ENCODE measurements around the gene MAGI1. TPM values are rescaled to one million over a fixed set of nuclear protein-coding genes. Genes with fewer than 3 reads are reported as not detected.

Gene MAGI1
- polyA plus RNA-seq, 3 donors = not detected

GRCh38 chr3:65877160-65877559 lies 161.6 kb downstream of the MAGI1 start:
- WGBS (ENCODE audit: insufficient coverage) = no CpG with 5 or more reads among the region's 2 CpGs
- H4K20me1 ChIP-seq (ENCODE audit: insufficient read depth, low read length) = no peaks in the 10 kb centered on the region
- H3K4me1 ChIP-seq (ENCODE audit: control insufficient read depth in 1 of 2, insufficient read depth in 2 of 2, low read length in 2 of 2) = no peaks in the 10 kb centered on the region
- H3K27me3 Mint-ChIP-seq (ENCODE audit: low read depth in 3 of 3) = peaks cover 0 to 4% (median 2%) of the 10 kb centered on the region in 3 donors
- no peaks in the 10 kb centered on the region for H3K36me3 ChIP-seq (replicated peaks in 1 of 2; ENCODE audit: control insufficient read depth in 1 of 2, insufficient read depth in 2 of 2, low read length in 2 of 2)
- H3K4me3 ChIP-seq (replicated peaks in 1 of 3; ENCODE audit: low read depth in 2 of 3, low read length in 3 of 3) = no peak overlapping the region
- H3K27ac Mint-ChIP-seq = no peak overlapping the region
- no peak overlapping the region for H3K9ac ChIP-seq (ENCODE audit: insufficient read depth, low read length, poor library complexity, severe bottlenecking)
- H2AFZ ChIP-seq (ENCODE audit: insufficient read depth, low read depth, low read length, poor library complexity, severe bottlenecking) = no peak overlapping the region
- TF ChIP-seq, protein P1, sequence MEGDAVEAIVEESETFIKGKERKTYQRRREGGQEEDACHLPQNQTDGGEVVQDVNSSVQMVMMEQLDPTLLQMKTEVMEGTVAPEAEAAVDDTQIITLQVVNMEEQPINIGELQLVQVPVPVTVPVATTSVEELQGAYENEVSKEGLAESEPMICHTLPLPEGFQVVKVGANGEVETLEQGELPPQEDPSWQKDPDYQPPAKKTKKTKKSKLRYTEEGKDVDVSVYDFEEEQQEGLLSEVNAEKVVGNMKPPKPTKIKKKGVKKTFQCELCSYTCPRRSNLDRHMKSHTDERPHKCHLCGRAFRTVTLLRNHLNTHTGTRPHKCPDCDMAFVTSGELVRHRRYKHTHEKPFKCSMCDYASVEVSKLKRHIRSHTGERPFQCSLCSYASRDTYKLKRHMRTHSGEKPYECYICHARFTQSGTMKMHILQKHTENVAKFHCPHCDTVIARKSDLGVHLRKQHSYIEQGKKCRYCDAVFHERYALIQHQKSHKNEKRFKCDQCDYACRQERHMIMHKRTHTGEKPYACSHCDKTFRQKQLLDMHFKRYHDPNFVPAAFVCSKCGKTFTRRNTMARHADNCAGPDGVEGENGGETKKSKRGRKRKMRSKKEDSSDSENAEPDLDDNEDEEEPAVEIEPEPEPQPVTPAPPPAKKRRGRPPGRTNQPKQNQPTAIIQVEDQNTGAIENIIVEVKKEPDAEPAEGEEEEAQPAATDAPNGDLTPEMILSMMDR (IDR thresholded peaks at IDR 0.05) = no peak
- no peaks in the 10 kb centered on the region for H3K79me2 ChIP-seq (ENCODE audit: insufficient read depth, low read length)
- no peaks in the 10 kb centered on the region for H3K36me3 Mint-ChIP-seq
- no peak overlapping the region for H3K4me3 Mint-ChIP-seq
- no peak overlapping the region for H3K4me2 ChIP-seq (replicated peaks; ENCODE audit: extremely low read depth, low read length, poor library complexity, severe bottlenecking)
- H3K9me3 Mint-ChIP-seq = peaks cover 0 to 3% (median 2%) of the 10 kb centered on the region in 7 donors
- no peak for DNase-seq
- no peaks in the 10 kb centered on the region for H3K9me3 ChIP-seq (replicated peaks in 1 of 2; ENCODE audit: control insufficient read depth in 1 of 2, insufficient read depth in 1 of 2, low read length in 2 of 2)
- no peaks in the 10 kb centered on the region for H3K27me3 ChIP-seq (ENCODE audit: control insufficient read depth in 2 of 2, insufficient read depth in 2 of 2, low read length in 2 of 2)
- H3K27ac ChIP-seq (ENCODE audit: low read depth in 1 of 2, low read length in 2 of 2) = no peak overlapping the region
- H3K4me1 Mint-ChIP-seq = no peaks in the 10 kb centered on the region
- intact Hi-C loops (cut with micrococcal nuclease) = no loop called here

DNA sequence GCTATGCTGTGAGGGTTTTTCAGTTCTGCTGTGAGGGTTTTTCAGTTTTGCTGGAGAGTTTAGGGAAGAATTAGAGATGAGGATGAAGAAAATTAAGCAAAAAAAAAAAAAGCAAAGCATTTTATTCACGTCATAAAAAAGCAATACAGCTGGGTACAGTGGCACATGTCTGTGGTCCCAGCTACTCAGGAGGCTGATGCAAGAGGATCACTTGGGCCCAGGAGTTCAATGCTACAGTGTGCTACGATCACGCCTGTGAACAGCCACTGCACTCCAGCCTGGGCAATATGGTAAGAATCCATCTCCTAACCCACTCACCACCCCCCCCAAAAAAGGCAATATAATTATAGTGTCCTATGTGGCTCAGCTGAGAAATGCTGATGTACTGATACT lies 162.7 kb downstream of the MAGI1 start:
- H3K9me3 Mint-ChIP-seq = peaks cover 0 to 3% (median 2%) of the 10 kb centered on the region in 7 donors
- Histone ChIP-seq H4K20me1 (ENCODE audit: insufficient read depth, low read length) (no peaks in the 10 kb centered on the region), H3K4me3 (replicated peaks in 1 of 3; ENCODE audit: low read depth in 2 of 3, low read length in 3 of 3) (no peak overlapping the region), H3K4me1 (ENCODE audit: control insufficient read depth in 1 of 2, insufficient read depth in 2 of 2, low read length in 2 of 2) (no peaks in the 10 kb centered on the region), H3K79me2 (ENCODE audit: insufficient read depth, low read length) (no peaks in the 10 kb centered on the region), H2AFZ (ENCODE audit: insufficient read depth, low read depth, low read length, poor library complexity, severe bottlenecking) (no peak overlapping the region), H3K27ac (ENCODE audit: low read depth in 1 of 2, low read length in 2 of 2) (no peak overlapping the region), H3K9me3 (replicated peaks in 1 of 2; ENCODE audit: control insufficient read depth in 1 of 2, insufficient read depth in 1 of 2, low read length in 2 of 2) (no peaks in the 10 kb centered on the region), H3K4me2 (replicated peaks; ENCODE audit: extremely low read depth, low read length, poor library complexity, severe bottlenecking) (no peak overlapping the region), H3K9ac (ENCODE audit: insufficient read depth, low read length, poor library complexity, severe bottlenecking) (no peak overlapping the region), H3K27me3 (ENCODE audit: control insufficient read depth in 2 of 2, insufficient read depth in 2 of 2, low read length in 2 of 2) (no peaks in the 10 kb centered on the region), H3K36me3 (replicated peaks in 1 of 2; ENCODE audit: control insufficient read depth in 1 of 2, insufficient read depth in 2 of 2, low read length in 2 of 2) (no peaks in the 10 kb centered on the region)
- H3K36me3 Mint-ChIP-seq = no peaks in the 10 kb centered on the region
- H3K4me1 Mint-ChIP-seq = no peaks in the 10 kb centered on the region
- H3K27me3 Mint-ChIP-seq (ENCODE audit: low read depth in 3 of 3) = peaks cover 0 to 4% (median 2%) of the 10 kb centered on the region in 3 donors
- 86% methylated on average over 1 of the region's 3 CpGs for WGBS (ENCODE audit: insufficient coverage)
- intact Hi-C loops (cut with micrococcal nuclease) = no loop called here
- no peak overlapping the region for H3K27ac Mint-ChIP-seq
- TF ChIP-seq, protein P1 (IDR thresholded peaks at IDR 0.05) = no peak
- DNase-seq = no peak
- no peak overlapping the region for H3K4me3 Mint-ChIP-seq

All from CD14-positive monocyte (primary cell).